NT2/D1 (cell line): ENCODE results near the gene ASMT.

Source experiments
- DNase-seq: peaks from one replicate; pipeline ENCODE4 v3.0.0-alpha.2; 2011; ENCODE audit warnings: low read depth, low spot score
- H3K27me3 ChIP-seq: 2 replicates; pipeline ENCODE4 v1.6.0; 2011; ENCODE audit warnings: mild to moderate bottlenecking; ENCODE audit not compliant: insufficient read length, insufficient read depth
- H3K36me3 ChIP-seq: 2 replicates; pipeline ENCODE4 v1.6.1; 2011; ENCODE audit warnings: mild to moderate bottlenecking, low read length, mixed read lengths; ENCODE audit not compliant: insufficient read depth, insufficient read length
- H3K4me1 ChIP-seq: 2 replicates; pipeline ENCODE4 v1.5.1; 2011; ENCODE audit not compliant: insufficient read depth, insufficient read length
- H3K4me3 ChIP-seq: 2 replicates; pipeline ENCODE4 v1.5.1; 2011; ENCODE audit warnings: low read depth; ENCODE audit not compliant: insufficient read length
- H3K9ac ChIP-seq: 2 replicates; pipeline ENCODE4 v1.6.0; 2011; ENCODE audit warnings: low read depth; ENCODE audit not compliant: insufficient read length
- H3K9me3 ChIP-seq: 2 replicates; pipeline ENCODE4 v1.5.1; 2011; ENCODE audit warnings: mild to moderate bottlenecking, low read length; ENCODE audit not compliant: insufficient read depth
- SUZ12 ChIP-seq: IDR thresholded peaks from 2 replicates; pipeline ENCODE4 v1.6.1; 2011; ENCODE audit not compliant: insufficient read length, insufficient read depth; ENCODE audit errors: extremely low read depth
- YY1 ChIP-seq: IDR thresholded peaks from 2 replicates; pipeline ENCODE4 v1.6.1; 2011; ENCODE audit not compliant: insufficient read length, insufficient read depth
- ZNF274 ChIP-seq: IDR thresholded peaks from 2 replicates; pipeline ENCODE4 v1.6.1; 2011; ENCODE audit warnings: mild to moderate bottlenecking, low read depth, low read length

ASMT gene

DNA sequence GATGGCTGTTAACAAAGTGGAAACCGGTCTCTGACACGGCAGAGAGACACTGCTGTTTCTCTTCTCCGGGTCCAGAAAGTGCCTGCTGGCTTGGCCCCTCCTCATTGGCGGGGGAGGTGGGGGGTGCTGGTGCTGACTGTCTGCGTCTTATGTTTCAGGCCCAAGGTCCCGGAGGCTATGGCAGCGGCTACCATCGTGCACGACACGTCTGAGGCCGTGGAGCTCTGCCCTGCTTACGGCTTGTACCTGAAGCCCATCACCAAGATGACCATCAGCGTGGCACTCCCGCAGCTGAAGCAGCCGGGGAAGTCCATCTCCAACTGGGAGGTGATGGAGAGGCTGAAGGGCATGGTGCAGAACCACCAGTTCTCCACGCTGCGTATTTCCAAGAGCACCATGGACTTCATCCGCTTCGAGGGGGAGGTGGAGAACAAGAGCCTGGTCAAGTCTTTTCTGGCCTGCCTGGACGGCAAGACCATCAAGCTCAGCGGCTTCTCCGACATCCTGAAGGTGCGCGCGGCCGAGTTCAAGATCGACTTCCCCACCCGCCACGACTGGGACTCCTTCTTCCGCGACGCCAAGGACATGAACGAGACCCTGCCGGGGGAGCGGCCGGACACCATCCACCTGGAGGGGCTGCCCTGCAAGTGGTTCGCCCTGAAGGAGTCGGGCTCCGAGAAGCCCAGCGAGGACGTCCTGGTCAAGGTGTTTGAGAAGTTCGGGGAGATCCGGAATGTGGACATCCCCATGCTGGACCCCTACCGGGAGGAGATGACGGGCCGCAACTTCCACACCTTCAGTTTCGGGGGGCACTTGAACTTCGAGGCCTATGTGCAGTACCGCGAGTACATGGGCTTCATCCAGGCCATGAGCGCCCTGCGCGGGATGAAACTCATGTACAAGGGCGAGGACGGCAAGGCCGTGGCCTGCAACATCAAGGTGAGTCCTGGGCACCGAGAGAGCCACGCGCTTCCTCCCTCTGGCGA, 21.3 kb upstream of the ASMT start:
- TF ChIP-seq SUZ12 (no peak), YY1 (no peak), ZNF274 (no peak)
- Histone ChIP-seq H3K4me1 (peaks cover 20% of the 10 kb centered on the region), H3K4me3 (peak overlapping the region; percentile 95), H3K27me3 (no peaks in the 10 kb centered on the region), H3K36me3 (peaks cover 56% of the 10 kb centered on the region), H3K9me3 (no peaks in the 10 kb centered on the region), H3K9ac (peak overlapping the region; percentile 98)
- no peak for DNase-seq

- H3K36me3 ChIP-seq = peaks cover 77% of the 10 kb centered on the region
- DNase-seq = no peak
- H3K9ac ChIP-seq = peak overlapping the region; percentile 12
- no peaks in the 10 kb centered on the region for H3K9me3 ChIP-seq
- no peaks in the 10 kb centered on the region for H3K27me3 ChIP-seq
- H3K4me1 ChIP-seq = peaks cover 20% of the 10 kb centered on the region
- no peak overlapping the region for H3K4me3 ChIP-seq
- TF ChIP-seq YY1 (no peak), ZNF274 (no peak), SUZ12 (no peak)
These were observed 19.2 kb upstream of the ASMT start for GRCh38 chrX:1595711-1596060.

DNA sequence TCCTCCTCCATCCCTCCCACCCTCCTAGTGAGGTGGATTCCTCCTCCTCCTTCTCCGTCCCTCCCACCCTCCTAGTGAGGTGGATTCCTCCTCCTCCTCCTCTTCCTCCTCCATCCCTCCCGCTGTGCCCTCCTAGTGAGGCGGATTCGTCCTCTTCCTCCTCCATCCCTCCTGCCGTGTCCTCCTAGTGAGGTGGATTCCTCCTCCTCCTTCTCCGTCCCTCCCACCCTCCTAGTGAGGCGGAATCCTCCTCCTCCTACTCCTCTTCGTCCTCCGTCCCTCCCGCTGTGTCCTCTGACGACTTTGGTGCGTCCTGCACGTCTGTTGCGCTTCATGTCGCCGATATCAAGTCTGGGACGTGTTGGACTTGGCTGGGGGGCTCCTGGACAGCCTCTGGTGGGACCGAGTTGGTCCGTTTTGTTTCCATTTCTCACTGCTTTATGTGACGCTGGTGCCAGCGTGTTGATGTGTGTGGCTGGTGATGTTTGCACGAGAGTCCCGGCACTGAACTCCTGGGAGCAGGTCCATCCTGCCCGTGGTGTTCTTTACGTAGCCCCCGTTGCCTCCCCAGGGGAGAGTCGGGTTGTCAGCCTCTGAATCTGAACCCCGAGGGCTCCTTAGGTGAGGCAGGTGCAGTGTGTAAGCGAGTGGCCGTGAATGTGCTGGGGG, 18.0 kb upstream of the ASMT start:
- peaks cover 20% of the 10 kb centered on the region for H3K4me1 ChIP-seq
- H3K36me3 ChIP-seq = peaks cover 88% of the 10 kb centered on the region
- TF ChIP-seq SUZ12 (no peak), YY1 (no peak), ZNF274 (no peak)
- no peak overlapping the region for H3K4me3 ChIP-seq
- H3K9ac ChIP-seq = no peak overlapping the region
- H3K27me3 ChIP-seq = no peaks in the 10 kb centered on the region
- no peak for DNase-seq
- no peaks in the 10 kb centered on the region for H3K9me3 ChIP-seq

DNA sequence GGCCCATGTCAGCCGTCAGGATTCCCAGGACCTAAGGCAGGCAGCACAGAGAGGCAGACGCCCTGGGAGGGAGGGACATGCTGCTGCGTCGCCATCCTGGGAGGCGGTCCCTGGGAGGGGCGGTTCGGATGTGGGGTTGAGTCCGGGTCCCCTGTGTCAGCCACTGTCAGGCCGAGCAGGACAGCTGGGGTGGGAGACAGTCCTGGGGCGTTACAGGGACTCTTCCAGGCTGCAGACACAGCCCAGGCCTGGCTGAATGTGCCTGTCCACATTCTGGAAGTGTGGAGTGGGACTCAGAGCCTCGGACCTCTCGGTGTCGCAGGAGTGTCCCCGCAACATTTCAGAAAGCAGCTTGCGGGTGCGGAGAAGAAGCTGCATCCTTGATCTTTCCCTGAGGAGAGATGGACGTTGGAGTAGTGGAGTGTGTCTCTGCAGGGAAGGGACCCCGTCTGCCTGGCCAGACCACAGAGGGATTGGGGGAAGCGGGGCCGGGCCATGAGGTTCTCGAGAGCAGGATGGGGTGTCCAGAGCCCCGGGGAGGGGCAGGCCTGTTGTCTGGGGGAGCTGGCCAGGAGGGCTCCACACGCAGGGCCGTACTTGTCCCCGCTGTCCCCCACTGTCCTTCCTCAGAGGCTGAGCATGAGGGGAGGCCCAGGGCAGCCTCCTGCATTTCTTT, 17.4 kb upstream of the ASMT start:
- Histone ChIP-seq H3K9me3 (no peaks in the 10 kb centered on the region), H3K36me3 (peaks cover 95% of the 10 kb centered on the region), H3K4me1 (peaks cover 20% of the 10 kb centered on the region), H3K27me3 (no peaks in the 10 kb centered on the region), H3K9ac (peak overlapping the region; percentile 17), H3K4me3 (no peak overlapping the region)
- DNase-seq = no peak
- no peak for TF ChIP-seq SUZ12
- no peak for TF ChIP-seq YY1
- TF ChIP-seq ZNF274 = no peak

- Histone ChIP-seq H3K9ac (no peak overlapping the region), H3K9me3 (no peaks in the 10 kb centered on the region), H3K4me1 (peaks cover 16% of the 10 kb centered on the region), H3K27me3 (no peaks in the 10 kb centered on the region), H3K36me3 (peaks cover 96% of the 10 kb centered on the region), H3K4me3 (no peak overlapping the region)
- TF ChIP-seq ZNF274 = no peak
- no peak for TF ChIP-seq SUZ12
- no peak for TF ChIP-seq YY1
- no peak for DNase-seq
These were observed 16.6 kb upstream of the ASMT start for GRCh38 chrX:1598021-1598875.

- TF ChIP-seq SUZ12 (no peak), ZNF274 (no peak), YY1 (no peak)
- Histone ChIP-seq H3K4me1 (peaks cover 12% of the 10 kb centered on the region), H3K27me3 (no peaks in the 10 kb centered on the region), H3K9ac (peak overlapping the region; percentile 8), H3K4me3 (no peak overlapping the region), H3K9me3 (no peaks in the 10 kb centered on the region), H3K36me3 (peaks cover 91% of the 10 kb centered on the region)
- DNase-seq = no peak
These were observed 15.7 kb upstream of the ASMT start for GRCh38 chrX:1598876-1599790.
